ENCODE data around the gene PRRC2C.

GRCh38 chr1:171642197-171642596 is 156.9 kb downstream of the PRRC2C start:
- TF ChIP-seq BRCA1 (CRISPR knock-in tag; IDR thresholded peaks at IDR 0.05) (no peak), ZNF18 (CRISPR knock-in tag; IDR thresholded peaks at IDR 0.05; ENCODE audit: insufficient replicate concordance) (no peak), ZNF225 (CRISPR knock-in tag; IDR thresholded peaks at IDR 0.05) (no peak), ZNF691 (CRISPR knock-in tag; IDR thresholded peaks at IDR 0.05; ENCODE audit: borderline replicate concordance, low read depth) (no peak), MXI1 (IDR thresholded peaks at IDR 0.05; ENCODE audit: borderline replicate concordance, low read depth, low read length) (no peak), MAX (IDR thresholded peaks at IDR 0.05) (no peak), ZSCAN29 (CRISPR knock-in tag; conservative IDR thresholded peaks at IDR 0.05) (no peak), HNF4G (IDR thresholded peaks at IDR 0.05; ENCODE audit: borderline replicate concordance, low read depth, low read length) (no peak), HNF4G (CRISPR knock-in tag; IDR thresholded peaks at IDR 0.05; ENCODE audit: borderline replicate concordance, low read depth) (no peak), ZNF34 (CRISPR knock-in tag; IDR thresholded peaks at IDR 0.05; ENCODE audit: borderline replicate concordance) (no peak)

All from HepG2 (cell line).